Measurements from ENCODE around the gene GGT6. TPM values are rescaled to one million over a fixed set of nuclear protein-coding genes. Genes with fewer than 3 reads are reported as not detected.

GGT6 gene
- total RNA-seq, 1 donor from 2014 or later = not detected

DNA sequence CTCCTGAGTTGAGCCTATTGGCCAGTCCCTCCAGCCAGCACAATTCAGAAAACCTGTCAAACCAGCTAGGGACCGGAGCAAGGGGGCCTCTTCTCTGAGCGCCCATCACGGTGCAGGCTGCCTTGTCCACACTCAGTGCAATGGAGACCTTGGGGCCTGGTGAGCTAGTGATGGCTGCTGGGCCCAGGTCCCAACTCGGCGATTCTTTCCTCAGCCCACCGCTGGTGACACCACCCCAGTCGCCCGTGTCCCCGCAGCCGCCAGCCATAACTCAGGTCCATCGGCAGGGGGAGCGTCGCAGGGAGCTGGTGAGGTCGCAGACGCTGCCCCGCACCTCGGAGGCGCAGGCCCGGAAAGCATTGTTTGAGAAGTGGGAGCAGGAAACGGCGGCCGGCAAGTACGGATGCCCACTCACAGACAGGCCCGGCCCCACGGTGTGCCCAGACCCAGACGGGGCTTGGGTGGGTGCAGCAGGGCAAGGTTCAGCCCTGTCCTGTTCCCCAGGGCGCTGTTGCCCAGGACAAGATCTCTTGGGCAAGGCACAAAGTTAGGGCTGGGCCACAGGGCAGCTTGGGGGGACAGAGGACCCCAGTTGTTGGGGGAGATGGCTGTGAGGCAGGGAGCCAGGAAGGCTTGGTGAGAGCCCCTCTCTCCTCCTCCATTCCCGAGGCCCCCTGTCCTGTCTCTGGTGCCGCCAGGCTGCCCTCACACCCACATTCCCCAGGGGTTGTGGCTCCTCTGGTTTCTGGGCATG, 34.7 kb upstream of the GGT6 start:
- H3K4me1 ChIP-seq = peaks cover 64% of the 10 kb centered on the region
- intact Hi-C loops (cut with micrococcal nuclease) = no loop called here
- no peaks in the 10 kb centered on the region for H3K9me3 ChIP-seq (replicated peaks)
- H3K36me3 ChIP-seq = peaks cover 13% of the 10 kb centered on the region
- TF ChIP-seq CTCF (IDR thresholded peaks at IDR 0.05; ENCODE audit: borderline replicate concordance) = peak; percentile 51
- H3K27ac ChIP-seq (replicated peaks) = peak overlapping the region; percentile 19
- no peak overlapping the region for H3K4me3 ChIP-seq
- no peak for DNase-seq
- no peaks in the 10 kb centered on the region for H3K27me3 ChIP-seq (ENCODE audit: low read depth)

DNA sequence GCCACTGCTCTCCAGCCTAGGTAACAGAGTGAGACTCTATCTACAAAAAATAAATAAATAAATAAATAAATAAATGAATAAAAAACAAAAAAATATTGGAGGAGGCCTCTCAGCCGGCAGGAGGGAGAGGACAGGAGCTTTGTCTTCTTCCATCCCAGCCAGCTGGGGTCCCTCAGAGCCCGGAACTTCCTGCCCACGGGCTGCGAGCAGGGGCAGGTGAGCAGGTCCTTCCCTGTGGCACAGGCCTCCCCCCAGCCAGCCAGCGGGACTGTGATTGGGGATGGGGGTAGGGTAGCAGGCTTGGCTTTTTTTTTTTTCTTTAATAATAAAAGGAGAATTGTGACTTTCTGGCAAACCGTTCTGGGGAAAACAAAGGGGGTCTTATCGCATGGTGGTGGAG, 34.0 kb upstream of the GGT6 start:
- TF ChIP-seq CTCF (IDR thresholded peaks at IDR 0.05; ENCODE audit: borderline replicate concordance) = no peak
- no peak overlapping the region for H3K4me3 ChIP-seq
- H3K27me3 ChIP-seq (ENCODE audit: low read depth) = no peaks in the 10 kb centered on the region
- H3K9me3 ChIP-seq (replicated peaks) = no peaks in the 10 kb centered on the region
- H3K36me3 ChIP-seq = peaks cover 13% of the 10 kb centered on the region
- H3K4me1 ChIP-seq = peaks cover 61% of the 10 kb centered on the region
- no peak overlapping the region for H3K27ac ChIP-seq (replicated peaks)
- intact Hi-C loops (cut with micrococcal nuclease) = no loop called here
- no peak for DNase-seq

DNA sequence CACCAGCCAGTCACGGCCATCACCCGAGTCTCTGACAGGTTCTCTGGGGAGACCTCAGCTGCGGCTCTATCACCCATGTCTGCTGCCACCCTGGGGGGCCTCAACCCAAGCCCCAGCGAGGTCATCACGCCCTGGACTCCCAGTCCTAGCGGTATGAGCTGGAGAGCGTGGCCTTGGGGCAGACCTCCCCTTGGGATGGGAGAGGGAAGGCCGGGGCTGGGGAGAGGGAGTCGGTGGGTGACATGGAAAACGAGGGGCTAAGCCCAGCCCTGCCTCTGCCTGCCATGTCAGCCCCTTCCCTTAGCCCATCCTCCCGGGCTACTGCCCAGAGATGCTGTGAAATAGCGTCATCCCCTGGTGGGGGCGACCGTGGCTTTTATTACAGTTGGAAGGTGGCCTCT, 32.6 kb upstream of the GGT6 start:
- Histone ChIP-seq H3K27me3 (ENCODE audit: low read depth) (no peaks in the 10 kb centered on the region), H3K36me3 (peaks cover 13% of the 10 kb centered on the region), H3K27ac (replicated peaks) (peak overlapping the region; percentile 8), H3K9me3 (replicated peaks) (no peaks in the 10 kb centered on the region), H3K4me1 (peaks cover 61% of the 10 kb centered on the region), H3K4me3 (no peak overlapping the region)
- no peak for DNase-seq
- no peak for TF ChIP-seq CTCF (IDR thresholded peaks at IDR 0.05; ENCODE audit: borderline replicate concordance)
- intact Hi-C loops (cut with micrococcal nuclease) = no loop called here

DNA sequence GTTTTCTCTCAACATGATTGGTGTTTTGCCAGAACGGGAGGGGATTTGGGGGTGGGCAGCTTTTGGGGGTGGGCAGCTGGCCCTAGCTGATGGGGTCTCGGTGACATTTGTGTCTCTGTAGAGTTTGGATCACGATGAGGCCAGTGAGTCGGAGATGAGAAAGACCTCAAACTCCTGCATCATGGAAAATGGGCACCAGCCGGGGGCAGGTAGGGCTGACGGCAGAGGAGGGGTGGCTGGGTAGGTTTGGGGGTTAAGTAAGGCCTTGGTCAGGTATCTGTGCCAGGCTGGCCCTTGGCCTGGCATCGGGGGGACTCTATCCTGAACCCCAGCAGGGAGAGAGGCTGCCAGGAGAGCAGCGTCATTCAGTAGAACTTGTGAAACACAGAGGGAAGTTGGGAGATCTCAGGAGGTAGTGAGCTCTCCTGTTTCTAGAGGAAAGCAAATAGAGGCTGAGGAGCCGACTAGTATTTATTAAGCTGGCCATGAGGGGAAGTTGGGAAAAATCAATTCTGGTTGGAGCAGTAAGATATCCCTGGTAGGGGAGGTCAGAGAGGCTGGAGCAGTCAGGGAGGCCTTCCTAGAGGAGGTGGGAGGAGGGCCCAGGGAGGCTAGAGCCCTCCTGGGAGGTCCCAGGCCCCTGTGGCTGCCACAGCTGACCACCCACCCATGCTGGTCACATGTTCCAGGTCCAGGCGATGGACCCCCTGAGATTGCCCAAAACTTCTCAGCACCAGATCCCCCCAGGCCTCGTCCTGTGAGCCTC, 32.0 kb upstream of the GGT6 start:
- H3K4me3 ChIP-seq = no peak overlapping the region
- H3K27ac ChIP-seq (replicated peaks) = no peak overlapping the region
- no peak for DNase-seq
- intact Hi-C loops (cut with micrococcal nuclease) = no loop called here
- peaks cover 61% of the 10 kb centered on the region for H3K4me1 ChIP-seq
- H3K9me3 ChIP-seq (replicated peaks) = no peaks in the 10 kb centered on the region
- TF ChIP-seq CTCF (IDR thresholded peaks at IDR 0.05; ENCODE audit: borderline replicate concordance) = no peak
- H3K36me3 ChIP-seq = peaks cover 13% of the 10 kb centered on the region
- H3K27me3 ChIP-seq (ENCODE audit: low read depth) = no peaks in the 10 kb centered on the region

DNA sequence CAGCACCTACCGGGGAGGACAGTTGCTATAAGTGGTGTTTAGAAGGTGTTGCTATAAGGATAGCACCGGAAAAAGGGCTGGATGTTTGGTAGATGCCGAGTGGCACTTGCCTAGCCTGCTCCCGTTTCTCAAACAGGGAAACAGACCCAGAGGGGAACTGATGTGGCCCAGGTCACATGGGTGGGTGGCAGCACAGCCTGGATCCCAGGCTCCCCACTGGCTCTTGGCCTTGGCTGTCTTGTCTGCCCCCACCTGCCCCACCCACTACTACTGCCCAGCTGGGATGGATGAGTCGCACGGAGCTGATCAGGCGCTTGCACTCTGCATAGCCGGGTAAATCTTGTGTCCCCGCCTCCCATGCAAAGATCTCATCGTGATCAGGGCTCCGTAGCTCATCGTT, 31.2 kb upstream of the GGT6 start:
- Histone ChIP-seq H3K27ac (replicated peaks) (peak overlapping the region; percentile 51), H3K4me3 (no peak overlapping the region), H3K27me3 (ENCODE audit: low read depth) (no peaks in the 10 kb centered on the region), H3K4me1 (peaks cover 65% of the 10 kb centered on the region), H3K9me3 (replicated peaks) (no peaks in the 10 kb centered on the region), H3K36me3 (peaks cover 5% of the 10 kb centered on the region)
- TF ChIP-seq CTCF (IDR thresholded peaks at IDR 0.05; ENCODE audit: borderline replicate concordance) = no peak
- no peak for DNase-seq
- intact Hi-C loops (cut with micrococcal nuclease) = no loop called here

All from left ventricle myocardium inferior (tissue), 1 donor.